Mesodermal cell (in vitro differentiated cells): ENCODE results near the gene TCF7L1.

Experiments used
- H3K27ac ChIP-seq: 2 replicates; pipeline ENCODE4 v1.7.0; 2013; ENCODE audit warnings: mild to moderate bottlenecking, low read depth, low read length, moderate library complexity; ENCODE audit not compliant: severe bottlenecking
- H3K36me3 ChIP-seq: 2 replicates; pipeline ENCODE4 v1.7.1; 2013; ENCODE audit warnings: mild to moderate bottlenecking, low read length, moderate library complexity; ENCODE audit not compliant: control insufficient read depth, insufficient read depth
- H3K4me1 ChIP-seq: one replicate; pipeline ENCODE4 v1.7.1; 2013; ENCODE audit warnings: mild to moderate bottlenecking, low read length; ENCODE audit not compliant: insufficient read depth, control insufficient read depth, poor library complexity, severe bottlenecking
- H3K4me3 ChIP-seq: 2 replicates; pipeline ENCODE4 v1.7.0; 2013; ENCODE audit warnings: low read length, control low read depth, mild to moderate bottlenecking; ENCODE audit not compliant: insufficient read depth, poor library complexity, severe bottlenecking; ENCODE audit errors: extremely low read depth
- H3K9me3 ChIP-seq: 2 replicates; pipeline ENCODE4 v1.7.1; 2013; ENCODE audit warnings: mild to moderate bottlenecking, low read length, moderate library complexity; ENCODE audit not compliant: control insufficient read depth
- WGBS, 2 experiments: methylation state at CpG; one replicate each; pipeline ENCODE4 v1.1.5; 2013; ENCODE audit warnings: missing lambda C conversion rate in 2 of 2; ENCODE audit not compliant: insufficient coverage in 2 of 2; 5-methylcytosine and 5-hydroxymethylcytosine counted together

The TCF7L1 gene

GRCh38 chr2:85226783-85227182 is 93.6 kb downstream of the TCF7L1 start:
- WGBS, 2 experiments, result 93 to 97% methylated on average over 8 of the region's 8 CpGs
- peaks cover 2% of the 10 kb centered on the region for H3K4me1 ChIP-seq
- no peaks in the 10 kb centered on the region for H3K36me3 ChIP-seq
- H3K4me3 ChIP-seq, result no peak overlapping the region
- no peaks in the 10 kb centered on the region for H3K9me3 ChIP-seq
- no peak overlapping the region for H3K27ac ChIP-seq

DNA sequence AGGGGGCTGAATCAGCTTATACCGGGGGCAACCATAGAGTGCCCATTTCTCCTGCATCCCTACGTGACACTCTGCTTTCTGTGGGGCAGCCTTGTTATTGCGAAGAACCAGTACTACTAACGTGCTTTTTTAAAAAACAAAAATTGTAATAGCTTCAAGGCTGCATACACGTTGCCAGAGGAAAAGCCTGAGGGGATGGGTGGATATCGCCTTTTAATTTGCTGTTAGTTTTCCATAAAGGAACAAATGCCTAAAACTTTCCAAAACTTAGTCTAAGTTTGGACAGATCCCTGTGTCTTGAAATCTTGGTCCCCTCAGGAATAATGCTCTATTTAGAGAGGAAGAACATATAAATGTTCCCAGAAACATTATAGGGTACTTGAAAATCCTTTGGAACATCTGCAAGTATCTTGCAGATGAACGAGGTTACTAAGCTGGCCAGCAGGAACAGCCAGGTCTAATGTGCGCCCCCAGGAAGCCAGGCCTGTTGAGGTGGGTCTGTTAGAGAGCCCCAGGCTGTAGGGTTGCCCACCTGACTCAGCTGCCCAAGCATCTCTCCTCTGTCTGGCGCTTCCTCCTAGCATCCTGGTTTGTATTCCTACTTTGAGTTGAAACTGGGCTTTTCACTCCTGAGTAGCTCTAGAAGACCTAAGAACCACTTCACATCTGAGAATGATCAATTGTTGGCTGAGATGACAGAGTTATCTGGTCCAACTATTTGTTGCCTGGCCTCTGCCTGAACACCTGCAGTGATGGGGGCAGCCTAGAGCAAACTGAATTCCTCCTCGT is 97.7 kb downstream of the TCF7L1 start:
- peaks cover 8% of the 10 kb centered on the region for H3K36me3 ChIP-seq
- no peak overlapping the region for H3K4me3 ChIP-seq
- 78 to 83% methylated on average over 9 of the region's 10 CpGs for WGBS, 2 experiments
- H3K9me3 ChIP-seq, result no peaks in the 10 kb centered on the region
- H3K4me1 ChIP-seq, result peaks cover 6% of the 10 kb centered on the region
- H3K27ac ChIP-seq, result no peak overlapping the region

- no peaks in the 10 kb centered on the region for H3K9me3 ChIP-seq
- H3K4me1 ChIP-seq, result peaks cover 6% of the 10 kb centered on the region
- peaks cover 8% of the 10 kb centered on the region for H3K36me3 ChIP-seq
- WGBS, 2 experiments, result 59 to 73% methylated on average over 5 of the region's 6 CpGs
- no peak overlapping the region for H3K4me3 ChIP-seq
- no peak overlapping the region for H3K27ac ChIP-seq
These were observed 98.2 kb downstream of the TCF7L1 start for GRCh38 chr2:85231468-85231805.

DNA sequence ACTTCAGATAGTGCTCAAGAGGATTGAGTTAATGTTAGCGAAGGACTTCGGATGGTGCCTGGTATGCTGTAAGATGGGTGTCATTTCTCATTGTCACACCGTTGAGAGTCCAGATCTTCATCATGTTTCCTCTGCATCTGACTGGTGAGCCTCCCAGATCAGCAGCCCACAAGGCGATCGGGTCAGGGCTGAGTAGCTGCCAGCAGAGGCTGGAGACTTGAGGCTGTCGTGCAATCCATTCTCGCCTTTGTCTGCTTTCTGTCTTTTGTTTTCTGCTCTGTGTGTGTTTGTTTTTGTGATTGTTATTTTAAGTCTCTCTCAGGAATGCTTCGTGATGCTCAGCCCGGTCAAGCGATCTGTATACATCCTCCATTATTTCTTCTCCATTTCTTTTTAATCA is 98.8 kb downstream of the TCF7L1 start:
- peaks cover 7% of the 10 kb centered on the region for H3K4me1 ChIP-seq
- 37 to 49% methylated on average over 7 to 9 of the region's 10 CpGs for WGBS, 2 experiments
- no peaks in the 10 kb centered on the region for H3K9me3 ChIP-seq
- no peak overlapping the region for H3K4me3 ChIP-seq
- no peak overlapping the region for H3K27ac ChIP-seq
- H3K36me3 ChIP-seq, result peaks cover 8% of the 10 kb centered on the region

DNA sequence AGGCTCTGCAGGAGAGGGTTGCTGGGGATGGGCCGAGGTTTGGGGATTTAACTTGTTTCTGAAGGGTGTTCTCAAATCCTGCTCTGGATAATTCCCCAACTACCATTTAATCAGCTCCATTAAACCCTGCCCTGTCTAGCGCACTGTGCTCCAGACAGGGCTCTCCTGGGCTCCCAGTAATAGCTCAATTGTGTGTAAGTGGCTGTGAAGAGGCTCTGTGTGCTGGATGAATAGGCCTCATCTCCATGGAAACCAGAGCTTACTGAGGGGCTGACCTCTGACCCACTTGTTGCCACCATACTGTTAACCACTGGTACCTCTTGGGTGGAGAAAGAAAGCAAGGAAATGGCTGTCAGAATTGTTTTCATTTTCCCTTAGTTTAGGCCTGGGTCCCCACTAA is 101.7 kb downstream of the TCF7L1 start:
- no CpG with 5 or more reads among the region's 2 CpGs for WGBS, 2 experiments
- peaks cover 18% of the 10 kb centered on the region for H3K4me1 ChIP-seq

DNA sequence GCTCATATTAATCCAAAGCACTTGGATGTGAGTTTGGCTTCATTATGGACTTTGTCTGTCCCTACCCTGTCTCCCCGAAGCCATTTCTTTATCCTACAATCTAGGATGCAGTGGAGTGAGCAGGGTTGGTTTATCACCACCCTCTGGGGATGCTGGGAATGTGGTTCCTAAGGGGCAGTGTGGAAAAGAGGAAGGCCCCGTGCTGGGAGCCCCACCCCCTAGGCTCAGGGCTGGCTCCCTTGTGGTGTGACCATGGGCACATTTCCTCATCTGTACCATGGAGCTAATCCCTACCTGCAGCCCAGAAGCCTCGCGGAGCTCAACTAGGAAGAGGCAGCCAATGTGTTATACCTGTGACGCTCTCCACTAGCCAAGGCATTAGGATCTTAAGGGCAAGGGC is 102.1 kb downstream of the TCF7L1 start:
- peak overlapping the region; percentile 17 for H3K27ac ChIP-seq

More for the DNA sequence above, 101.7 kb downstream of the TCF7L1 start:
- no peaks in the 10 kb centered on the region for H3K9me3 ChIP-seq
- peaks cover 8% of the 10 kb centered on the region for H3K36me3 ChIP-seq
- peak overlapping the region; percentile 17 for H3K27ac ChIP-seq
- H3K4me3 ChIP-seq, result no peak overlapping the region

DNA sequence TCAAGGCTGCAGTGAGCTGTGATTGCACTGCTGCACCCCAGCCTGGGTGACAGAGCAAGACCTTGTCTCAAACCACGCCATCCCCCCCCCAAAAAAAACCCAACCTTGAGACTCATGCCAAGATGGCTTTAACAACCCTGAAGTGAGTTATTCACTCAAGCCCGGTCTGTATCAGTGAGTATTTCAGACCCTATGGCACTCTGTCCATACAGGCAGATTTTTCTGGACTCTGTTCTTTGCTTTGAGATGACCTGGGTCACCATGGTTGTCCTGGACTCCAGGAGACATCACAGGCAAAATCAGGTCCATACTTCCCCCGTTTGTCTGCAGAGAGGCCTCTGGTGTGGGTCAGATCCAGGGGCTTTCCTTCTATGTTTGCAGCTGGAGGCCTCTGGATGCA is 102.9 kb downstream of the TCF7L1 start:
- H3K36me3 ChIP-seq, result peaks cover 8% of the 10 kb centered on the region
- 89 to 97% methylated on average over 3 of the region's 3 CpGs for WGBS, 2 experiments
- H3K27ac ChIP-seq, result no peak overlapping the region
- no peaks in the 10 kb centered on the region for H3K9me3 ChIP-seq
- no peak overlapping the region for H3K4me3 ChIP-seq
- H3K4me1 ChIP-seq, result peaks cover 18% of the 10 kb centered on the region

More for the DNA sequence above, 102.1 kb downstream of the TCF7L1 start:
- Histone ChIP-seq H3K9me3 (no peaks in the 10 kb centered on the region), H3K36me3 (peaks cover 8% of the 10 kb centered on the region), H3K4me3 (no peak overlapping the region), H3K4me1 (peaks cover 18% of the 10 kb centered on the region)
- WGBS, 2 experiments, result 78 to 92% methylated on average over 2 to 4 of the region's 5 CpGs

DNA sequence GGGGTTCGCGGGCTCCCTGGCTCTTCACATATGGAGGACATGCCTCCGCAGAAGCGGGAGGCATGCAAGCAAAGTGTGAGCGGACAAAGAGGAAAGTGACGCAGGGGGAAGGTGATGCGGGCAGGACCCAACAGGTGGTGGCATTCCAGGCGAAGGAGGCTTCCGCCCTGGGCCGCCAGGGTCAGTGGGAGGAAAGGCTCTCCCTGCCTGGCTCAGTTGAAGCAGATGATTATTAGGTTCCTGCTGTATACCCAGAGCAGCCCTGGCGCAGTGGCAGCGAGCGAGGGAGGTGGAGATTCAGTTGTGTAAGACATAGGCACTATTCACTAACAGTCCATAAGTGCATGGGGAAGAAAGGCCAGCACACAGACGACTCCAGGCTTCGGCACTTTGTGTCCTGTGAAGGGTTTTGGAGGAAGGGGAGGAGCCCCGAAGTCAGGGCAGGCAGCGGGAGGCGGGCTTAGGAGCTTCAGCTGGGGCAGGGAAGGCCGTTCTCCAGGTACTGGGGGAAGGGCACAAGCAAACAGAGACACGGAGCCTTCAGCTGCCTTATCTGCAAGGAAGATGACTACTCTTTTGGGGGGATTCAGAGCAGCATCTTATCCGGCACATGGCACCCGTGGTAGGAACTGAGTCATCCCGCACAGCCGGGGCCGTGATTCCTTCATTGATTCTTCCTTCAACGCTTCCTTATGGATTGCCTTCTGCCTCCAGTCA is 104.8 kb downstream of the TCF7L1 start:
- H3K9me3 ChIP-seq, result no peaks in the 10 kb centered on the region
- H3K27ac ChIP-seq, result no peak overlapping the region
- peaks cover 12% of the 10 kb centered on the region for H3K4me1 ChIP-seq
- no peak overlapping the region for H3K4me3 ChIP-seq
- 40 to 43% methylated on average over 24 to 26 of the region's 26 CpGs for WGBS, 2 experiments
- peaks cover 7% of the 10 kb centered on the region for H3K36me3 ChIP-seq

GRCh38 chr2:85238607-85239006 is 105.4 kb downstream of the TCF7L1 start:
- H3K4me3 ChIP-seq, result no peak overlapping the region
- no peak overlapping the region for H3K27ac ChIP-seq
- H3K36me3 ChIP-seq, result peaks cover 1% of the 10 kb centered on the region
- H3K9me3 ChIP-seq, result no peaks in the 10 kb centered on the region
- H3K4me1 ChIP-seq, result peaks cover 12% of the 10 kb centered on the region
- 94 to 95% methylated on average over 6 to 7 of the region's 8 CpGs for WGBS, 2 experiments

GRCh38 chr2:85239102-85239501 is 105.9 kb downstream of the TCF7L1 start:
- H3K9me3 ChIP-seq, result no peaks in the 10 kb centered on the region
- H3K4me1 ChIP-seq, result peaks cover 12% of the 10 kb centered on the region
- 83 to 100% methylated on average over 1 to 2 of the region's 3 CpGs for WGBS, 2 experiments
- no peaks in the 10 kb centered on the region for H3K36me3 ChIP-seq
- H3K4me3 ChIP-seq, result no peak overlapping the region
- no peak overlapping the region for H3K27ac ChIP-seq

GRCh38 chr2:85240055-85240454 is 106.9 kb downstream of the TCF7L1 start:
- Histone ChIP-seq H3K36me3 (no peaks in the 10 kb centered on the region), H3K27ac (no peak overlapping the region), H3K4me3 (no peak overlapping the region), H3K4me1 (peaks cover 12% of the 10 kb centered on the region), H3K9me3 (no peaks in the 10 kb centered on the region)
- WGBS, 2 experiments, result 85 to 97% methylated on average over 6 to 7 of the region's 8 CpGs
